NCI-H1694 (cell line): Measurements from ENCODE around the gene SLC35B4.

Experiments used
- DNase-seq: peaks from one replicate; lab custom pipeline; 2025; lab: John Stamatoyannopoulos, UW

Gene SLC35B4

GRCh38 chr7:134290286-134290685, 26.4 kb downstream of the SLC35B4 start:
- no peak for DNase-seq

- no peak for DNase-seq
Measured at GRCh38 chr7:134289841-134290240, 26.9 kb downstream of the SLC35B4 start.

GRCh38 chr7:134289423-134289822, 27.3 kb downstream of the SLC35B4 start:
- no peak for DNase-seq

GRCh38 chr7:134287916-134288659, 28.6 kb downstream of the SLC35B4 start:
- DNase-seq: no peak

- no peak for DNase-seq
Measured at GRCh38 chr7:134284952-134285351, 31.8 kb downstream of the SLC35B4 start.

- DNase-seq: no peak
Measured at GRCh38 chr7:134284011-134284410, 32.7 kb downstream of the SLC35B4 start.

- no peak for DNase-seq
Measured at GRCh38 chr7:134280508-134280907, 36.2 kb downstream of the SLC35B4 start.

GRCh38 chr7:134279898-134280297, 36.8 kb downstream of the SLC35B4 start:
- no peak for DNase-seq

DNA sequence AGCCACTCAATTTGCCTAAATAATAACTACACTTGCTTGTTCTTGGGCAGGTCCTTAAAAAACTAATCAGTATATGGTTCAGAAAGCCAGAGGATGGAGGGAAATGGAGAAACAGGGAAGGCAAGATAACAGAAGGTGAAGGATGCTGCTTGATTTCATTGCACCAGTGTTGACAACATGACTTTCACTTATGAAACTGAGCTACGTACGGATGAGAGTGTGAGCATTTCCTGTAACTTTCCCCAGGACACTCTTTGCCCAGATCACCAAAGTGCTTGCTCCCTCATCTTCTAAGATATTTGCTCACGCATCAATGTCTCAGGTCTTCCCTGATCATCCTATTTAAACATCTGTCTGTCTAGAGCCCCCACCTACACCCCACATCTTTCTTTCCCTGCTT, 37.4 kb downstream of the SLC35B4 start:
- DNase-seq: no peak

DNA sequence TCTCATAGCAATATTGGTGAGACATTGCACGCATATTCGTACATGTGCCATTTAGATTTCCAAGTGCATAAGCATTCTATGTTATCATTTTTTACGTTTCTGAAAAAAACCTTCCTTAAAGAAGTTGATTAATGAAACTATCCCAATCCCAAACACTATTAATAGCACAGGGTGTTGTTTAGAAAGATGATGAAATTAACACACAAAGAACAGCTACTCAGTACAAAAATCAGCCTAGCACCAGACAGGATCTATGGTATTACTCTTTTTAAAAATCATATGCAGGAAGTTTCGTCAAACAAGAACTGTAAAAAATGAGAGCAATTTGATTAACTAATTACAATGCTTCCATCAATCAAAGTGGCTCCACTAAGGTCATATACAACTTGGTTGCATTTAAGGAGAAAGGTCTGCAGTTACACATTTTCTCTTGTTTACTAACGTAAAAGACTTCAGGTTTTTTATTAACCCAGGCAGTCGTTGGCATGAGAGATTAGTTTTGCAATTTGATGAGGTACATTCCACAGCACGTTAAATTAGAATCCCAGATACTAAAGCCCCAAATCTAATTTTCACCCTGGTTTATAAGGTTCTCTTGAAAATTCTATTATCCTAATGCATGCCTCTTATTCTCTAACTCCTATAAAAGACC, 38.1 kb downstream of the SLC35B4 start:
- DNase-seq: no peak

GRCh38 chr7:134276951-134277350, 39.8 kb downstream of the SLC35B4 start:
- DNase-seq: no peak

DNA sequence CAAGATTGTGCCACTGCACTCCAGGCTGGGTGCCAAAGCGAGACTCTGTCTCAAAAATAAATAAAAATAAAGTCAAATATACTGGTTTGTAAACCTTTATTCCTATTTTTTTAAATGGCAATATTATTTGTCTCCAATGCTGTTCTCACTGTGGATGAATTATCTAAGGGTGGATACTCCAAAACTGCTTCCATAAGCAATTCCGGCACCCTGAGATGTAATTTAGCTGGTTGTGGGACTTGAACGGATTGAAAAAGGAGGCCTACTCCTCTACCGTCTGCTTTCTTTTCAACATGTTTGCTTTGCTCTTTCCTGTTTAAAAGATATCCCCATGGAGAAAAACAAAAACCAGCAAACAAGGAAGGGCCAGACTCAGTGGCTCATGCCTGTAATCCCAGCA, 54.4 kb downstream of the SLC35B4 start:
- DNase-seq: no peak

DNA sequence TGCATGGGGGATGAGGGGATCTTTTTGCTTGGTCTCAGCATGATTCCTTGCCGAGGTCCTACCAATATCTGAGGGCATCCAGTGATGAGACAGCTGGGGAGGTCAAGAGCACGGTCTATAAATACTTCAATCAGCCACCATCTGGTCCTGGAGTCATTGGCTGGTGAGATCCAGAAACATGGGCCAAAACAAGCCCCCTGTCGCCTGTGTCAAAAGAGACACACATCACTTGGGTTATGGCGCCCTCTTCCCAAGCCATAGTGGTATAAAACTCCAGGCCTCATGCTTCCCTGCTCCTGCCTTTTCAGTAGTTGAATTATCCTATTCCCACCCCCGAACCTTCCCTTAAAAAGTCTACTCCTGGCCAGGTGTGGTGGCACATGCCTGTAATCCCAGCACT, 60.9 kb downstream of the SLC35B4 start:
- peak; percentile 88 for DNase-seq

GRCh38 chr7:134254311-134254710, 62.4 kb downstream of the SLC35B4 start:
- DNase-seq: peak; percentile 34

GRCh38 chr7:134248196-134248595, 68.5 kb downstream of the SLC35B4 start:
- DNase-seq: no peak

- DNase-seq: no peak
Measured at GRCh38 chr7:134246761-134247160, 70.0 kb downstream of the SLC35B4 start.

GRCh38 chr7:134246347-134246746, 70.4 kb downstream of the SLC35B4 start:
- no peak for DNase-seq

- no peak for DNase-seq
Measured at GRCh38 chr7:134245253-134245652, 71.5 kb downstream of the SLC35B4 start.
